HUES64 (cell line): ENCODE measurements around the gene EPB41L2.
"Not testable (repeated sequence)": the region's sequence is repeated elsewhere in the genome, so short reads cannot be mapped to it uniquely, and the experiment has no call there.

ENCODE experiments used
- H3K27ac ChIP-seq: 2 replicates; pipeline ENCODE4 v1.7.0; 2013; ENCODE audit warnings: low read depth, low read length, inconsistent platforms
- H3K27me3 ChIP-seq: 2 replicates; pipeline ENCODE4 v1.6.1; 2013; ENCODE audit warnings: mild to moderate bottlenecking, low read length; ENCODE audit not compliant: insufficient read depth
- H3K36me3 ChIP-seq: 2 replicates; pipeline ENCODE4 v1.6.1; 2013; ENCODE audit warnings: mild to moderate bottlenecking, low read length; ENCODE audit not compliant: insufficient read depth
- H3K4me1 ChIP-seq: 2 replicates; pipeline ENCODE4 v1.6.1; 2013; ENCODE audit warnings: mild to moderate bottlenecking, low read length, moderate library complexity; ENCODE audit not compliant: insufficient read depth
- H3K4me3 ChIP-seq: 2 replicates; pipeline ENCODE4 v1.5.1; 2013; ENCODE audit warnings: mild to moderate bottlenecking, low read length, moderate library complexity
- H3K9ac ChIP-seq: 2 replicates; pipeline ENCODE4 v1.6.1; 2013; ENCODE audit warnings: mild to moderate bottlenecking, low read depth, low read length
- H3K9me3 ChIP-seq: 2 replicates; pipeline ENCODE4 v1.6.1; 2013; ENCODE audit warnings: low read depth, low read length; ENCODE audit not compliant: insufficient read depth
- WGBS: fragments of 150-250, 120-280 bp; methylation state at CpG from one replicate; pipeline ENCODE4 v1.1.7; 2013; ENCODE audit warnings: missing lambda C conversion rate; 5-methylcytosine and 5-hydroxymethylcytosine counted together

The EPB41L2 gene

GRCh38 chr6:130942752-130943151, 120.3 kb downstream of the EPB41L2 start:
- peaks cover 31% of the 10 kb centered on the region for H3K4me1 ChIP-seq
- not testable (repeated sequence) for H3K9me3 ChIP-seq, H3K36me3 ChIP-seq, H3K9ac ChIP-seq, H3K4me3 ChIP-seq, H3K27ac ChIP-seq, H3K27me3 ChIP-seq
- 98% methylated on average over 3 of the region's 3 CpGs for WGBS

DNA sequence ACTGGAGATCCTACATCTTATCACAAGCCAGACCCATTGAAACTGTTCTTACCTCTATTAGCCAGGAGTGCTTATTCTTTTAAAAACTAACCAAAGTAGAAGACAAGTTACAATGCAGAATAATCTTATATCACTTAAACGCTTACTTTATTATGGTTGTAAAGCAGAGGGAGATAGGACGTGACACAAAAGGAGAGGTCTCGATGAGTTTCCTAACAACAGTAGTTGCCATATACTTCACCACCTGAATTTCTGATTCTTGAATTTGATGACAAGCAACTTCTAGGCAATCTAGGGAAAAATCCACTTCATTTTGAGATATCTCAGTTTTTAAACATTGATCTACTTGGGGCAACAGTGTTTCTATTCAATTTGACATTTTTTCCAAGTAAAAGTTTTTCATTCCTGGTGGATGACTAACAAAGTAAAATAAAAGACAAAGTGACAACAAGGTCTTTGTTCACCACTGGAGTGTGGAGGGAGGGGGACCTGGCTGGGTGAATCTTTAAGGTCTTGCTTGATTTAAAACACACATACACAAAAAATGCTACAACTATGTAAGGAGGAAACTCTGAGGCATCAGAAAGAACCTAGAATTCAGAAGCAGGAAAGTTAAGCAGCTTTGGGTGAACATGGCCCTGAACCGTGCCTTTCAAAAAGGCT, 125.0 kb downstream of the EPB41L2 start:
- Histone ChIP-seq H3K4me1 (peaks cover 38% of the 10 kb centered on the region), H3K27ac (peak overlapping the region; percentile 16; the same call in 1 of the 2 replicates), H3K27me3 (no peaks in the 10 kb centered on the region), H3K9ac (no peak overlapping the region), H3K9me3 (no peaks in the 10 kb centered on the region), H3K4me3 (no peak overlapping the region), H3K36me3 (no peaks in the 10 kb centered on the region)
- WGBS = 98% methylated on average over 3 of the region's 4 CpGs

GRCh38 chr6:130936933-130937332, 126.1 kb downstream of the EPB41L2 start:
- no peaks in the 10 kb centered on the region for H3K27me3 ChIP-seq
- no peak overlapping the region for H3K27ac ChIP-seq
- 96% methylated on average over 5 of the region's 5 CpGs for WGBS
- peaks cover 42% of the 10 kb centered on the region for H3K4me1 ChIP-seq
- H3K36me3 ChIP-seq = no peaks in the 10 kb centered on the region
- no peaks in the 10 kb centered on the region for H3K9me3 ChIP-seq
- no peak overlapping the region for H3K9ac ChIP-seq
- H3K4me3 ChIP-seq = no peak overlapping the region

- no peak overlapping the region for H3K4me3 ChIP-seq
- peaks cover 42% of the 10 kb centered on the region for H3K4me1 ChIP-seq
- no peaks in the 10 kb centered on the region for H3K9me3 ChIP-seq
- H3K9ac ChIP-seq = no peak overlapping the region
- no peaks in the 10 kb centered on the region for H3K36me3 ChIP-seq
- no peaks in the 10 kb centered on the region for H3K27me3 ChIP-seq
- H3K27ac ChIP-seq = no peak overlapping the region
Measured at GRCh38 chr6:130935978-130936377, 127.1 kb downstream of the EPB41L2 start.

- 97% methylated on average over 2 of the region's 4 CpGs for WGBS
- H3K27ac ChIP-seq = no peak overlapping the region
- H3K9ac ChIP-seq = no peak overlapping the region
- H3K4me1 ChIP-seq = peaks cover 42% of the 10 kb centered on the region
- H3K9me3 ChIP-seq = no peaks in the 10 kb centered on the region
- no peak overlapping the region for H3K4me3 ChIP-seq
- no peaks in the 10 kb centered on the region for H3K27me3 ChIP-seq
- no peaks in the 10 kb centered on the region for H3K36me3 ChIP-seq
Measured at GRCh38 chr6:130934848-130935585, 128.0 kb downstream of the EPB41L2 start.

GRCh38 chr6:130933712-130934200, 129.3 kb downstream of the EPB41L2 start:
- H3K27me3 ChIP-seq = no peaks in the 10 kb centered on the region
- H3K27ac ChIP-seq = no peak overlapping the region
- 86% methylated on average over 4 of the region's 6 CpGs for WGBS
- H3K4me3 ChIP-seq = no peak overlapping the region
- no peaks in the 10 kb centered on the region for H3K36me3 ChIP-seq
- no peaks in the 10 kb centered on the region for H3K9me3 ChIP-seq
- H3K9ac ChIP-seq = no peak overlapping the region
- H3K4me1 ChIP-seq = peaks cover 40% of the 10 kb centered on the region

- H3K36me3 ChIP-seq = no peaks in the 10 kb centered on the region
- H3K9me3 ChIP-seq = no peaks in the 10 kb centered on the region
- H3K27ac ChIP-seq = no peak overlapping the region
- H3K27me3 ChIP-seq = no peaks in the 10 kb centered on the region
- no peak overlapping the region for H3K4me3 ChIP-seq
- WGBS = 94% methylated on average over 1 of the region's 2 CpGs
- H3K9ac ChIP-seq = no peak overlapping the region
- H3K4me1 ChIP-seq = peaks cover 33% of the 10 kb centered on the region
Measured at GRCh38 chr6:130932921-130933320, 130.1 kb downstream of the EPB41L2 start.

DNA sequence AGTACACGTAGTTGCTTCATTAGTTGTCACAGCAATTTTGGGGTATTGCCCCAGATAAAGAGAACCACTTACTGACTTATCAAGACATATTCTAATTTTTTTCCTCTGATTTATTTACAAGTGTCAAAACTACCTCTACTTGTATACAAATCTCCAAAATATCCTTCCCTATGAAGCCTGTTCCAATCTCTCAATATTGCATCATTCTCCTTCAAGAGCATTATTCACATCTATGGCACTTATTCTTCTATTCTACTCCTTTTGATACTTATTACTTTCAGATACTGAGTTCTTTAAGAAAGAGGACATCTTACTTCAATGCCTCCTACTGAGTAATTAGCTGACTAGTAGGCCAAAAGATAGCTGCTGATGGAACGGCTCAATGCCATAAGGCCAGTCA, 130.6 kb downstream of the EPB41L2 start:
- Histone ChIP-seq H3K27me3 (no peaks in the 10 kb centered on the region), H3K9me3 (no peaks in the 10 kb centered on the region), H3K4me3 (no peak overlapping the region), H3K4me1 (peaks cover 35% of the 10 kb centered on the region), H3K27ac (no peak overlapping the region), H3K36me3 (no peaks in the 10 kb centered on the region), H3K9ac (no peak overlapping the region)
- WGBS = 98% methylated on average over 2 of the region's 2 CpGs

- no peaks in the 10 kb centered on the region for H3K27me3 ChIP-seq
- 96% methylated on average over 3 of the region's 4 CpGs for WGBS
- no peak overlapping the region for H3K4me3 ChIP-seq
- no peaks in the 10 kb centered on the region for H3K36me3 ChIP-seq
- no peak overlapping the region for H3K9ac ChIP-seq
- no peak overlapping the region for H3K27ac ChIP-seq
- H3K4me1 ChIP-seq = peaks cover 32% of the 10 kb centered on the region
- H3K9me3 ChIP-seq = no peaks in the 10 kb centered on the region
Measured at GRCh38 chr6:130931683-130932082, 131.4 kb downstream of the EPB41L2 start.

- 83% methylated on average over 7 of the region's 7 CpGs for WGBS
- peaks cover 16% of the 10 kb centered on the region; the same call in 1 of the 2 replicates for H3K4me1 ChIP-seq
- H3K4me3 ChIP-seq = no peak overlapping the region
- no peak overlapping the region for H3K27ac ChIP-seq
- no peak overlapping the region for H3K9ac ChIP-seq
- H3K36me3 ChIP-seq = no peaks in the 10 kb centered on the region
- no peaks in the 10 kb centered on the region for H3K27me3 ChIP-seq
- no peaks in the 10 kb centered on the region for H3K9me3 ChIP-seq
Measured at GRCh38 chr6:130929036-130929678, 133.9 kb downstream of the EPB41L2 start.

GRCh38 chr6:130928158-130928912, 134.7 kb downstream of the EPB41L2 start:
- H3K27ac ChIP-seq = no peak overlapping the region

More at GRCh38 chr6:130928158-130928912, 134.7 kb downstream of the EPB41L2 start:
- Histone ChIP-seq H3K4me1 (peaks cover 9% of the 10 kb centered on the region; the same call in 1 of the 2 replicates), H3K4me3 (no peak overlapping the region), H3K9me3 (no peaks in the 10 kb centered on the region), H3K9ac (no peak overlapping the region), H3K36me3 (no peaks in the 10 kb centered on the region), H3K27me3 (no peaks in the 10 kb centered on the region)
- WGBS = 92% methylated on average over 6 of the region's 6 CpGs
